EL (cell line): ENCODE results near the gene IRAG1.
"Not testable (repeated sequence)": the region's sequence is repeated elsewhere in the genome, so short reads cannot be mapped to it uniquely, and the experiment has no call there.

Experiments
- DNase-seq: peaks from one replicate; pipeline ENCODE4 v3.0.0-alpha.2; 2016

The IRAG1 gene

GRCh38 chr11:10708131-10708530 lies 14.6 kb upstream of the IRAG1 start:
- DNase-seq, result no peak

GRCh38 chr11:10701982-10702381 lies 8.4 kb upstream of the IRAG1 start:
- DNase-seq, result peak; percentile 29

GRCh38 chr11:10699072-10699471 lies 5.5 kb upstream of the IRAG1 start:
- no peak for DNase-seq

GRCh38 chr11:10697323-10697620 lies 3.7 kb upstream of the IRAG1 start:
- DNase-seq, result no peak

- DNase-seq, result no peak
Observed at GRCh38 chr11:10696468-10697322, 3.1 kb upstream of the IRAG1 start.

- no peak for DNase-seq
Observed at GRCh38 chr11:10695833-10696232, 2.3 kb upstream of the IRAG1 start.

GRCh38 chr11:10694486-10695239 lies 1.1 kb upstream of the IRAG1 start:
- DNase-seq, result peak; percentile 52

GRCh38 chr11:10692531-10693115 lies 932 bp downstream of the IRAG1 start:
- no peak for DNase-seq

GRCh38 chr11:10688401-10688800 lies 5.2 kb downstream of the IRAG1 start:
- peak; percentile 35 for DNase-seq

- no peak for DNase-seq
Observed at GRCh38 chr11:10686311-10686710, 7.2 kb downstream of the IRAG1 start.

GRCh38 chr11:10683429-10683828 lies 10.1 kb downstream of the IRAG1 start:
- no peak for DNase-seq

- peak; percentile 68 for DNase-seq
Observed at GRCh38 chr11:10680956-10681487, 12.5 kb downstream of the IRAG1 start.

- DNase-seq, result not testable (repeated sequence)
Observed at GRCh38 chr11:10680279-10680678, 13.3 kb downstream of the IRAG1 start.

GRCh38 chr11:10679644-10680043 lies 13.9 kb downstream of the IRAG1 start:
- DNase-seq, result no peak

GRCh38 chr11:10678101-10678500 lies 15.5 kb downstream of the IRAG1 start:
- no peak for DNase-seq

GRCh38 chr11:10676919-10677318 lies 16.6 kb downstream of the IRAG1 start:
- DNase-seq, result no peak

GRCh38 chr11:10674911-10675440 lies 18.6 kb downstream of the IRAG1 start:
- peak; percentile 27 for DNase-seq

GRCh38 chr11:10674440-10674855 lies 19.1 kb downstream of the IRAG1 start:
- DNase-seq, result peak; percentile 23

GRCh38 chr11:10673501-10674062 lies 20.0 kb downstream of the IRAG1 start:
- DNase-seq, result no peak

GRCh38 chr11:10670099-10670498 lies 23.5 kb downstream of the IRAG1 start:
- no peak for DNase-seq

GRCh38 chr11:10669258-10670033 lies 24.1 kb downstream of the IRAG1 start:
- DNase-seq, result peak; percentile 75

- peak; percentile 79 for DNase-seq
Observed at GRCh38 chr11:10667521-10667885, 26.1 kb downstream of the IRAG1 start.
